ENCODE measurements around the gene PRR13.

DNA sequence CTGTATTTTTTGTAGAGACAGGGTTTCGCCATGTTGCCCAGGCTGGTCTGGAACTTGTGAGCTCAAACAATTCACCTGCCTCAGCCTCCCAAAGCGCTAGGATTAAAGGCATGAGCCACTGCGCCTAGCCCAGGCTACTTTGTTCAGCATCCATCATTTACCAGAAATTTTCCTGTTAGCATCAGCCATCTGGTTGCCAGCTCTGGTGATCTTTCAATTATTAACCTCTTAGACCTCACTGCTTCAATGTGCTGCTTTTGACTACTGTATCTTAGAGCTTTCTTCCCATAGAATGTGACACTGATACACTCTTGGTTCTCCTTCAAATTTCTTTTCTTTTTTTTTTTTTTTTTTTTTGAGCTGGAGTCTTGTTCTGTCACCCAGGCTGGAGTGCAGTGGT, 23.3 kb upstream of the PRR13 start:
- TF ChIP-seq, protein P1, sequence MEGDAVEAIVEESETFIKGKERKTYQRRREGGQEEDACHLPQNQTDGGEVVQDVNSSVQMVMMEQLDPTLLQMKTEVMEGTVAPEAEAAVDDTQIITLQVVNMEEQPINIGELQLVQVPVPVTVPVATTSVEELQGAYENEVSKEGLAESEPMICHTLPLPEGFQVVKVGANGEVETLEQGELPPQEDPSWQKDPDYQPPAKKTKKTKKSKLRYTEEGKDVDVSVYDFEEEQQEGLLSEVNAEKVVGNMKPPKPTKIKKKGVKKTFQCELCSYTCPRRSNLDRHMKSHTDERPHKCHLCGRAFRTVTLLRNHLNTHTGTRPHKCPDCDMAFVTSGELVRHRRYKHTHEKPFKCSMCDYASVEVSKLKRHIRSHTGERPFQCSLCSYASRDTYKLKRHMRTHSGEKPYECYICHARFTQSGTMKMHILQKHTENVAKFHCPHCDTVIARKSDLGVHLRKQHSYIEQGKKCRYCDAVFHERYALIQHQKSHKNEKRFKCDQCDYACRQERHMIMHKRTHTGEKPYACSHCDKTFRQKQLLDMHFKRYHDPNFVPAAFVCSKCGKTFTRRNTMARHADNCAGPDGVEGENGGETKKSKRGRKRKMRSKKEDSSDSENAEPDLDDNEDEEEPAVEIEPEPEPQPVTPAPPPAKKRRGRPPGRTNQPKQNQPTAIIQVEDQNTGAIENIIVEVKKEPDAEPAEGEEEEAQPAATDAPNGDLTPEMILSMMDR (IDR thresholded peaks at IDR 0.05; ENCODE audit: extremely low read depth in 1 of 2, insufficient read depth in 1 of 2, low read depth in 1 of 2, low read length in 2 of 2) = no peak
- TF ChIP-seq, protein P2, sequence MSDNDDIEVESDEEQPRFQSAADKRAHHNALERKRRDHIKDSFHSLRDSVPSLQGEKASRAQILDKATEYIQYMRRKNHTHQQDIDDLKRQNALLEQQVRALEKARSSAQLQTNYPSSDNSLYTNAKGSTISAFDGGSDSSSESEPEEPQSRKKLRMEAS (IDR thresholded peaks at IDR 0.05; ENCODE audit: insufficient read depth, insufficient read length) = no peak
- TF ChIP-seq POLR2AphosphoS5 (IDR thresholded peaks at IDR 0.05; ENCODE audit: insufficient read depth, low read depth, low read length) (no peak), GATA2 (IDR thresholded peaks at IDR 0.05; ENCODE audit: insufficient read depth, insufficient read length, low read depth, low read length) (no peak), POLR2A (IDR thresholded peaks at IDR 0.05; ENCODE audit: low read depth, low read length) (no peak), MYC (IDR thresholded peaks at IDR 0.05; ENCODE audit: low read depth, low read length) (no peak), EZH2 (IDR thresholded peaks at IDR 0.05; ENCODE audit: borderline replicate concordance, low read depth, low read length, severe bottlenecking) (no peak), JUN (IDR thresholded peaks at IDR 0.05; ENCODE audit: borderline replicate concordance, insufficient read depth, insufficient read length, low read depth) (no peak)
